Activated CD8-positive, alpha-beta T cell treated with anti-CD3 and anti-CD28 coated beads for 36 hours (primary cell): ENCODE results near the gene DCUN1D1. TPM values are rescaled to one million over a fixed set of nuclear protein-coding genes. Genes with fewer than 3 reads are reported as not detected.
A peak's percentile ranks its signal among the peaks of the same experiment; 100 is the strongest.

Experiments
- ATAC-seq: fragments of 200-7000 bp; cut with Tn5 transposase; one replicate; pipeline ENCODE4 v1.10.0; 2021; ENCODE audit warnings: mild to moderate bottlenecking, moderate library complexity
- CTCF ChIA-PET: fragments of 350-600 bp; sonication (Branson Sonifier 250); formaldehyde crosslinking; loops from one replicate; lab custom pipeline; 2021; ENCODE audit warnings: antibody characterized with exemption; lab: Charles Lee
- POLR2A ChIA-PET: fragments of 350-600 bp; sonication (Branson Sonifier 250); formaldehyde crosslinking; loops from one replicate; lab custom pipeline; 2021; ENCODE audit warnings: antibody characterized with exemption; lab: Charles Lee
- DNase-seq: peaks from one replicate; pipeline ENCODE4 v3.0.0-alpha.2; 2020
- H3K27ac Mint-ChIP-seq: one replicate; pipeline ENCODE4 v1.8.0; 2021; ENCODE audit warnings: mild to moderate bottlenecking, mixed read lengths
- H3K27me3 Mint-ChIP-seq: one replicate; pipeline ENCODE4 v1.8.0; 2021; ENCODE audit warnings: mixed read lengths
- H3K36me3 Mint-ChIP-seq: one replicate; pipeline ENCODE4 v1.8.0; 2021; ENCODE audit warnings: low read depth, mixed read lengths
- H3K4me1 Mint-ChIP-seq: one replicate; pipeline ENCODE4 v1.8.0; 2021; ENCODE audit warnings: low read depth, mixed read lengths
- H3K4me3 Mint-ChIP-seq: one replicate; pipeline ENCODE4 v1.8.0; 2021; ENCODE audit warnings: mild to moderate bottlenecking, moderate library complexity, mixed read lengths
- H3K9me3 Mint-ChIP-seq: one replicate; pipeline ENCODE4 v1.8.0; 2021; ENCODE audit warnings: mixed read lengths
- CTCF ChIP-seq: fragments of 200-600 bp; IDR thresholded peaks from one replicate; pipeline ENCODE4 v1.8.0; 2022; ENCODE audit warnings: antibody characterized with exemption, mild to moderate bottlenecking
- intact Hi-C: fragments of 100-400 bp; cut with micrococcal nuclease; formaldehyde crosslinking; loops from one replicate; pipeline ENCODE4 v1.10.0; 2022
- total RNA-seq, 2 experiments: library from RNA; stranded (reverse); gene quantifications; one replicate each; pipeline ENCODE4 v1.2.3, GENCODE V29; 2021

The DCUN1D1 gene
- total RNA-seq, 2 experiments from 2014 or later = 39.6 to 43.2 TPM

GRCh38 chr3:182954553-182955235, 25.6 kb downstream of the DCUN1D1 start:
- no peak overlapping the region for H3K4me3 Mint-ChIP-seq
- TF ChIP-seq CTCF = no peak
- H3K4me1 Mint-ChIP-seq = no peaks in the 10 kb centered on the region
- H3K9me3 Mint-ChIP-seq = no peaks in the 10 kb centered on the region
- no peaks in the 10 kb centered on the region for H3K27me3 Mint-ChIP-seq
- intact Hi-C loops = no loop called here
- ChIA-PET POLR2A (no interaction called here), CTCF (no interaction called here)
- no peak for DNase-seq
- no peak for ATAC-seq
- H3K27ac Mint-ChIP-seq = no peak overlapping the region
- peaks cover 19% of the 10 kb centered on the region for H3K36me3 Mint-ChIP-seq

GRCh38 chr3:182949688-182950087, 30.6 kb downstream of the DCUN1D1 start:
- ATAC-seq = no peak
- TF ChIP-seq CTCF = no peak
- intact Hi-C loops = no loop called here
- H3K27ac Mint-ChIP-seq = no peak overlapping the region
- H3K4me3 Mint-ChIP-seq = no peak overlapping the region
- no peaks in the 10 kb centered on the region for H3K4me1 Mint-ChIP-seq
- ChIA-PET POLR2A (no interaction called here), CTCF (interaction anchor here (0.7 kb wide), 1 partner anchor 32 kb away, joined by 3 read pairs; no protein-coding TSS in a partner anchor)
- DNase-seq = no peak
- H3K9me3 Mint-ChIP-seq = no peaks in the 10 kb centered on the region
- H3K36me3 Mint-ChIP-seq = peaks cover 22% of the 10 kb centered on the region
- H3K27me3 Mint-ChIP-seq = no peaks in the 10 kb centered on the region

GRCh38 chr3:182948305-182948704, 32.0 kb downstream of the DCUN1D1 start:
- TF ChIP-seq CTCF = no peak
- no peaks in the 10 kb centered on the region for H3K27me3 Mint-ChIP-seq
- H3K4me1 Mint-ChIP-seq = no peaks in the 10 kb centered on the region
- H3K4me3 Mint-ChIP-seq = no peak overlapping the region
- CTCF ChIA-PET = no interaction called here
- peaks cover 21% of the 10 kb centered on the region for H3K36me3 Mint-ChIP-seq
- intact Hi-C loops = no loop called here
- ATAC-seq (no peak), DNase-seq (no peak)
- POLR2A ChIA-PET = no interaction called here
- H3K27ac Mint-ChIP-seq = no peak overlapping the region
- no peaks in the 10 kb centered on the region for H3K9me3 Mint-ChIP-seq

- no peaks in the 10 kb centered on the region for H3K4me1 Mint-ChIP-seq
- H3K36me3 Mint-ChIP-seq = peaks cover 21% of the 10 kb centered on the region
- intact Hi-C loops = no loop called here
- ATAC-seq (peak; percentile 72), DNase-seq (no peak)
- H3K27me3 Mint-ChIP-seq = no peaks in the 10 kb centered on the region
- H3K9me3 Mint-ChIP-seq = no peaks in the 10 kb centered on the region
- ChIA-PET CTCF (no interaction called here), POLR2A (no interaction called here)
- H3K27ac Mint-ChIP-seq = no peak overlapping the region
- no peak for TF ChIP-seq CTCF
- H3K4me3 Mint-ChIP-seq = no peak overlapping the region
Observed at GRCh38 chr3:182947888-182948287, 32.5 kb downstream of the DCUN1D1 start.

GRCh38 chr3:182941719-182942118, 38.6 kb downstream of the DCUN1D1 start:
- peaks cover 14% of the 10 kb centered on the region for H3K36me3 Mint-ChIP-seq
- ChIA-PET POLR2A (no interaction called here), CTCF (no interaction called here)
- no peaks in the 10 kb centered on the region for H3K9me3 Mint-ChIP-seq
- H3K4me1 Mint-ChIP-seq = peaks cover 21% of the 10 kb centered on the region
- intact Hi-C loops = no loop called here
- TF ChIP-seq CTCF = no peak
- H3K27me3 Mint-ChIP-seq = no peaks in the 10 kb centered on the region
- no peak for ATAC-seq
- H3K4me3 Mint-ChIP-seq = no peak overlapping the region
- no peak for DNase-seq
- no peak overlapping the region for H3K27ac Mint-ChIP-seq
